Coronary artery (tissue), 2 donors: ENCODE data around the gene PCDHGC4.

Experiments
- DNase-seq: peaks from one replicate; pipeline ENCODE4 v3.0.0-alpha.2; 2017; ENCODE audit warnings: low spot score
- H3K27ac ChIP-seq, 2 donors: fragments of 200-600 bp; sonication (generic); one replicate each; pipeline ENCODE4 v1.5.1; 2016 to 2019
- H3K4me3 ChIP-seq: fragments of 200-600 bp; sonication (generic); 2 replicates; pipeline ENCODE4 v1.5.1; 2016; ENCODE audit warnings: mild to moderate bottlenecking, moderate library complexity
- TF ChIP-seq, protein P1 (sequence below): fragments of 200-600 bp; sonication (generic); IDR thresholded peaks from one replicate; pipeline ENCODE4 v1.5.1; 2019; ENCODE audit warnings: antibody characterized with exemption

The PCDHGC4 gene

DNA sequence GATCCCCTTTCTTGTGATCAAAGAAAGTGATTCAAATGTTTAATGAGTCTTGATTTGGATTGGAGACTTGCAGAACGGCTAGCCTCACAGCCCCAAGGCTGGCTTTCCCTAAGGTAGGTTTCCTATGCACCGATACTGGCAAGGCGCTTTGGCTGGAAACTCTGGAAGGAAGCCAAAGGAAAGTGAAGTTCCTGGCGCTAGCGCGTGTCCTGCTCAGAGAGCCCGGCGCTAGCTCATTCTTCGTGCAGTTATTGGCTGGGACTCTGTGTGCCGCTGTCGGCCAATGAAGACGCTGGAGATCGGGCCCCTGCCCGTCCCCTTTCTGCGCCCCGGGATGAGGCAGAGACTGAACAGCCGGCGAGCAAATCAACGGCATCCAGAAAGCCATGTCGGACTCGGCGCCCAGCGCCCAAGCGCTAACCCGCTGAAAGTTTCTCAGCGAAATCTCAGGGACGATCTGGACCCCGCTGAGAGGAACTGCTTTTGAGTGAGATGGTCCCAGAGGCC, 9.2 kb upstream of the PCDHGC4 start, which contains the start of gene PCDHGC3:
TSS of gene PCDHGC3 (plus strand) at position 342 of the 507 bp plus-strand sequence. CDS start at position 493, 151 bp downstream.
- Histone ChIP-seq H3K27ac (peak within 1 kb of the TSS; percentile 76 to 96), H3K4me3 (peak within 1 kb of the TSS; percentile 88)
- DNase-seq = peak; percentile 95
- TF ChIP-seq, protein P1, sequence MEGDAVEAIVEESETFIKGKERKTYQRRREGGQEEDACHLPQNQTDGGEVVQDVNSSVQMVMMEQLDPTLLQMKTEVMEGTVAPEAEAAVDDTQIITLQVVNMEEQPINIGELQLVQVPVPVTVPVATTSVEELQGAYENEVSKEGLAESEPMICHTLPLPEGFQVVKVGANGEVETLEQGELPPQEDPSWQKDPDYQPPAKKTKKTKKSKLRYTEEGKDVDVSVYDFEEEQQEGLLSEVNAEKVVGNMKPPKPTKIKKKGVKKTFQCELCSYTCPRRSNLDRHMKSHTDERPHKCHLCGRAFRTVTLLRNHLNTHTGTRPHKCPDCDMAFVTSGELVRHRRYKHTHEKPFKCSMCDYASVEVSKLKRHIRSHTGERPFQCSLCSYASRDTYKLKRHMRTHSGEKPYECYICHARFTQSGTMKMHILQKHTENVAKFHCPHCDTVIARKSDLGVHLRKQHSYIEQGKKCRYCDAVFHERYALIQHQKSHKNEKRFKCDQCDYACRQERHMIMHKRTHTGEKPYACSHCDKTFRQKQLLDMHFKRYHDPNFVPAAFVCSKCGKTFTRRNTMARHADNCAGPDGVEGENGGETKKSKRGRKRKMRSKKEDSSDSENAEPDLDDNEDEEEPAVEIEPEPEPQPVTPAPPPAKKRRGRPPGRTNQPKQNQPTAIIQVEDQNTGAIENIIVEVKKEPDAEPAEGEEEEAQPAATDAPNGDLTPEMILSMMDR = no peak

DNA sequence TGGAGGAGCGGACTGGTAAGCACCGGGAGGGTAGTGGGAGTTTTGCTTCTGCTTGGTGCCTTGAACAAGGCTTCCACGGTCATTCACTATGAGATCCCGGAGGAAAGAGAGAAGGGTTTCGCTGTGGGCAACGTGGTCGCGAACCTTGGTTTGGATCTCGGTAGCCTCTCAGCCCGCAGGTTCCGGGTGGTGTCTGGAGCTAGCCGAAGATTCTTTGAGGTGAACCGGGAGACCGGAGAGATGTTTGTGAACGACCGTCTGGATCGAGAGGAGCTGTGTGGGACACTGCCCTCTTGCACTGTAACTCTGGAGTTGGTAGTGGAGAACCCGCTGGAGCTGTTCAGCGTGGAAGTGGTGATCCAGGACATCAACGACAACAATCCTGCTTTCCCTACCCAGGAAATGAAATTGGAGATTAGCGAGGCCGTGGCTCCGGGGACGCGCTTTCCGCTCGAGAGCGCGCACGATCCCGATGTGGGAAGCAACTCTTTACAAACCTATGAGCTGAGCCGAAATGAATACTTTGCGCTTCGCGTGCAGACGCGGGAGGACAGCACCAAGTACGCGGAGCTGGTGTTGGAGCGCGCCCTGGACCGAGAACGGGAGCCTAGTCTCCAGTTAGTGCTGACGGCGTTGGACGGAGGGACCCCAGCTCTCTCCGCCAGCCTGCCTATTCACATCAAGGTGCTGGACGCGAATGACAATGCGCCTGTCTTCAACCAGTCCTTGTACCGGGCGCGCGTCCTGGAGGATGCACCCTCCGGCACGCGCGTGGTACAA, 8.5 kb upstream of the PCDHGC4 start:
- TF ChIP-seq, protein P1 = no peak
- Histone ChIP-seq H3K27ac (peak overlapping the region; percentile 76 to 96), H3K4me3 (peak overlapping the region; percentile 88)
- no peak for DNase-seq

DNA sequence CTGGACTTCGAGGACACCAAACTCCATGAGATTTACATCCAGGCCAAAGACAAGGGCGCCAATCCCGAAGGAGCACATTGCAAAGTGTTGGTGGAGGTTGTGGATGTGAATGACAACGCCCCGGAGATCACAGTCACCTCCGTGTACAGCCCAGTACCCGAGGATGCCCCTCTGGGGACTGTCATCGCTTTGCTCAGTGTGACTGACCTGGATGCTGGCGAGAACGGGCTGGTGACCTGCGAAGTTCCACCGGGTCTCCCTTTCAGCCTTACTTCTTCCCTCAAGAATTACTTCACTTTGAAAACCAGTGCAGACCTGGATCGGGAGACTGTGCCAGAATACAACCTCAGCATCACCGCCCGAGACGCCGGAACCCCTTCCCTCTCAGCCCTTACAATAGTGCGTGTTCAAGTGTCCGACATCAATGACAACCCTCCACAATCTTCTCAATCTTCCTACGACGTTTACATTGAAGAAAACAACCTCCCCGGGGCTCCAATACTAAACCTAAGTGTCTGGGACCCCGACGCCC, 7.7 kb upstream of the PCDHGC4 start:
- peak overlapping the region; percentile 88 for H3K4me3 ChIP-seq

DNA sequence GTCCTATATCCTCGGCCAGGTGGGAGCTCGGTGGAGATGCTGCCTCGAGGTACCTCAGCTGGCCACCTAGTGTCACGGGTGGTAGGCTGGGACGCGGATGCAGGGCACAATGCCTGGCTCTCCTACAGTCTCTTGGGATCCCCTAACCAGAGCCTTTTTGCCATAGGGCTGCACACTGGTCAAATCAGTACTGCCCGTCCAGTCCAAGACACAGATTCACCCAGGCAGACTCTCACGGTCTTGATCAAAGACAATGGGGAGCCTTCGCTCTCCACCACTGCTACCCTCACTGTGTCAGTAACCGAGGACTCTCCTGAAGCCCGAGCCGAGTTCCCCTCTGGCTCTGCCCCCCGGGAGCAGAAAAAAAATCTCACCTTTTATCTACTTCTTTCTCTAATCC, 7.0 kb upstream of the PCDHGC4 start:
- TF ChIP-seq, protein P1 = no peak
- Histone ChIP-seq H3K4me3 (peak overlapping the region; percentile 88), H3K27ac (no peak overlapping the region)
- DNase-seq = no peak

More for the DNA sequence above, 7.7 kb upstream of the PCDHGC4 start:
- H3K27ac ChIP-seq = peak overlapping the region; percentile 76 to 96
- TF ChIP-seq, protein P1 = no peak
- no peak for DNase-seq

DNA sequence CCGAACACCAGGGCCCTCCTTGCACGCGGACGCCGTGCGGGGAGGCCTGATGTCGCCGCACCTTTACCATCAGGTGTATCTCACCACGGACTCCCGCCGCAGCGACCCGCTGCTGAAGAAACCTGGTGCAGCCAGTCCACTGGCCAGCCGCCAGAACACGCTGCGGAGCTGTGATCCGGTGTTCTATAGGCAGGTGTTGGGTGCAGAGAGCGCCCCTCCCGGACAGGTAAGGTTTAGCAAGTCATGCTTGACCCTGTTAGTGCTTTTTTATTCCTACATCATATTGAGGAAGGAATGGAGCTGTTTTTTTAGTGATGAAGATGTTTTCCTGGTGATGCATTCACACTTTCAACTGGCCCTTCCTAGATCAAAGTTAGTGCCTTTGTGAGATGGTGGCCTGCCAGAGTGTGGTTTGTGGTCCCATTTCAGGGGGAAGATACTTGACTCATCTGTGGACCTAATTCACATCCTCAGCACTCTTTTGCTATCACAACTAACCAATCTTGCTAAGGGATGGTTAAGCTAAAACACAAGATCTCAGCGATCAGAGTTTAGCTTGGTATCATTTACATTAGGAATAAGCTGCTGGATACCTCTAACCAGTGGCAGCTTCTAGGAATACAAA, 6.4 kb upstream of the PCDHGC4 start:
- no peak for DNase-seq
- Histone ChIP-seq H3K27ac (no peak overlapping the region), H3K4me3 (peak overlapping the region; percentile 88)
- TF ChIP-seq, protein P1 = no peak

DNA sequence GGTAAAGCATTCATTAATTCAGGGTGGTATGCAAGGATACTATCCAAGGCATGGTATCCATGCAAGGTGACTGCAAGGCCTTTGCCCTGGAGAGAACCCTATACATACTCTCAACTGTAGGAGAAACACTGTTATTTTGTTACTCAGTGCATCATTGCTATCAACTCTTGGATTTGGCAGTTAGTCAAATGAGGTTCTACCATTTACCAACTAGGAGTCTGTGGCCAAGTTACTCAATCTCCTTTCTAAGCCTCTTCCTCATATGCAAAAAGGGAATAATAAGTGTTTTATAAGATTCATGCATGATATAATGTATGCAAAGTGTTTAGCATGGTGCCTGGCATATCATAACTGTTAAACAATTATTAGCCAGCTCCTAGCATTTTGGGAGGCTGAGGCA, 5.1 kb upstream of the PCDHGC4 start:
- no peak for DNase-seq
- H3K4me3 ChIP-seq = peak overlapping the region; percentile 88
- H3K27ac ChIP-seq = no peak overlapping the region
- TF ChIP-seq, protein P1 = no peak
